ENCODE data around the gene HOXA1.

The HOXA1 gene

DNA sequence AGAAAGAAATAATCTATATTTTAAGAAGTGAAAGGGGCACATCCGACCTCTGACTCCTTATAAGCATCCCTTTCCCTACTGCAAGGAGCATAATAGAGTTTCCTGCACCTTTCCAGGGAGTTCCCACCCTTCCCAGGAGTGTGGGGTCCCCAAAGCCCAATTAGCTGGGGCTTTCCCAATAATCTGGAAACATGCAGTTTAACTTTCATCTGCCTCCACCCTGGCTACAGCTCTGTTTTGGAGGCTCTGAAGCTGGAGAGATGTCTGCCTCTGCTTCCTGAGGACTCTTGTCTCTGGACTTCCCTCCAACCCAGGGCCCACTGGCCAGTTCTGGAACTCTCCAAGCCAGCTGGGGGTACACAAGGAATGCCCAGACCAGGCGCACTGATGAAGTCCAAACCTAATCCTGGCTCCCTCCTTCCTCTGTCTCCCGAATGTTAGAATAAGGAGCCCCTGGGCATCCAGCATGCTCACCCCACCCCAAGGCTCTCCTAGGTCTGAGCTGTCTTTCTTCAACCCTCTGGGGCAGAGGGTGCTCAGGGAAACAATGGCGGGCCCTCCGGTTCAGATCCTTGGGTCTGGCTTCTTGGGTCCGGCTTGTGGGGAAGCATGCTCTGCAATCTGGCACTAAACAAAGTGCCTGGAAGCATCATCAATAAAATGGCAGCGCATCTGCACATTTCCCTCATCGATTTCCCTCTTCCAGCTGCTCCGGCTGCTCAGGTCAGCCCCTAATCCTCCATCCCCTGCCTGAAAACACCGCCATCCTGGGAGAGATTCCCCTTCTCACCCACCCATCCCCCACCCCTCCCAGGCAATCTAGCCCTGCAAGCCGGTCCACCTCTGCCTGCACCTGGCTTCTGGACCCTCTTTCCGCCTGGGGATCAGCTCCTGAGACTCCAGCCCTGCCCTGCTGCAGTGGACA is 21.4 kb upstream of the HOXA1 start:
- no peak for DNase-seq (ENCODE audit: low read depth)

DNA sequence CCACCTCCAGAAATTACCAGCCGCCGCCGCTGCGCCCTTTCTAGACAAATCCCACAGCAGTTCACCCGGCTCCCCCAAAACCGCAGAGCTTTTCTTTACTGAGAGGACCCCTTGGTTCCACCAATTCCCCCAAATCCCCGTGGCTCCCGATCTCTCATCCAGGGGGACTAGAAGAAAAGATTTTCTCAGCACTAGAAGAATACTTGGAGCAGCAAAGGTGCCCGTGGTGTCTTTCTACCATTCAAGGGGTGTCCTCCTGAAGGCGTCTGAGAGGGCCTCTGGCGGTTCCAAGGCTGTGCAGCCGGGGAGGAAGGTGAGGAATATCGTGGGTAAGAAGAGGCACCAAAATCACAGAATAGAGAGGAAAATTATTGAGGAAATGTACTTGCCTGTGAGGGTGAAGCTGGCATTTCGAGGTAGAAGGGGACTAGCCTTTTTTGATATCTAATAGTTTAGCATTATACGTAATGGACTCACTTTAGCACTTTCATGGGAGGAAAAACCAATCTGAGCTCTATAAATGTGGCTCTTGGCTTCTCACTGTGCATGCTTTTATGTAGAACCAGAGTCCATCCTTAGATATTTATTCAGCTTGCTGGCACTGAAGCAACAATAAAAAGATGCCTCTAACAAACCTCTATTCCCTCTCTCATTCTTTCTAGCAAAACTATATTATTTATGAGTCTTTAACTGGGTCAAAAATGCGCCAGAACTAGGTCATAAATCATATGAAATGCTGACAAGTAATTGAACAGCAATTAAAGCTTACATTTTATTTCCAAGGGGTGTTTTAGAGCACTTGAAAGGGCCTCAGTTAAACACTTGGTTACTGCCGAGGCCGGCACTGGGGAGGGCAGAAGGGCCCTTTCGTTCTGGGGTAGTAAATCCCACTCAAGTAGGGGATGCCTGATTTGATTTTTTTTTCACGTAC is 20.5 kb upstream of the HOXA1 start:
- no peak for DNase-seq (ENCODE audit: low read depth)

DNA sequence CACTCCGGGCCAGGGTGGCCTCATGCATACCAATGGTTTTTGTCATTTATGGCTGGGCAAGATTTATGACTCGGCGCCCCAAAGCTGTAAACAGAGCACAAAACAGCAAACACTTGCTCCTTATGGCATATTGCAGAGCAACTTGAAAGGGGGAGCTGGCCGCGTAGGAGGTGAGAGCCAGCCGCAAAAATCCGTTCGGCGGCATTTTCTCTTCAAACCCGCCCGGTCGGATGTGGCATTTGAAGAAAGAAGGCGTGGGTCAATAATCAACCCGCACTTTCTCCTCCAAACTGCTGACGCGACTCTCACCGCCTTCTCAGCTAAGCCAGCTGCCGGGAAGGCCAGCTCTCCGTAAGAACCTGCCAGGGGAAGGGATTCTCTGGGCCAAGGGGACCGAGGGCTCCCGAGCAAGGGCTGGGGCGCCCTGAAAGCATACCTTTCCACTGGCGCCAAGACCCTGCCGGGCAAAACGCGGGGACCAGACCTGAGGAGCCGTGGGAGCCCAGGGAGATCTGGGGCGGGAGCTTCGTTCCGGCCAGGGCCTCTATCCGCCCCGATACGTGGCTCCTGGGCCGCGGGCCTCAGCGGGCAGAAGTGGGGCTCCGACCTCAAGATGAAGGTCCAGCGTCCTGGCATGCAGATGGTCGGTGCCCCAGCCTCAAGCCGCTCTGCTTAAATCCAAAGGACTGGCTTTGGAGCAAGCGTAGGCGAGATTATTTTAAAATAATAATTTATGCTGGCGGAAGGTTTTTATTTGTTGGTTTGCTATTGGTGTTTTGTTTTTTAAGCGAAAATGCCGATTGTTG is 19.6 kb upstream of the HOXA1 start:
- no peak for DNase-seq (ENCODE audit: low read depth)

DNA sequence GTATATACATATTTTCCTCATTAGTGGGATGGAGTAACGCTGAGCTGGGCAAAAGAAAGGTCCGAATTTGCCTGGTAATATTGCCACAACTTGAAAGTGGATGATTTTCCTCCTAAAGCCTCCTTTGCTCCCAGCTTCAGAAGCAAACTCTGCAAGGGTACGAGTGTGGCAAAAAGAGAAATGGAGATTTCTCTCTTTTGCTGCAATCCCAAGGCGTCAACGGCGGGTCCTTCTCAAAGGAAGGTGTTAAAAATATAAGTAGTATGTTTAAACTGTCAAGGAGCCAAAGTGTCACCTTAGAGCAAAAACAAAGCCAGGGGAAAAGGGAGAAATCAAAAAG is 19.1 kb upstream of the HOXA1 start:
- DNase-seq (ENCODE audit: low read depth), result no peak

DNA sequence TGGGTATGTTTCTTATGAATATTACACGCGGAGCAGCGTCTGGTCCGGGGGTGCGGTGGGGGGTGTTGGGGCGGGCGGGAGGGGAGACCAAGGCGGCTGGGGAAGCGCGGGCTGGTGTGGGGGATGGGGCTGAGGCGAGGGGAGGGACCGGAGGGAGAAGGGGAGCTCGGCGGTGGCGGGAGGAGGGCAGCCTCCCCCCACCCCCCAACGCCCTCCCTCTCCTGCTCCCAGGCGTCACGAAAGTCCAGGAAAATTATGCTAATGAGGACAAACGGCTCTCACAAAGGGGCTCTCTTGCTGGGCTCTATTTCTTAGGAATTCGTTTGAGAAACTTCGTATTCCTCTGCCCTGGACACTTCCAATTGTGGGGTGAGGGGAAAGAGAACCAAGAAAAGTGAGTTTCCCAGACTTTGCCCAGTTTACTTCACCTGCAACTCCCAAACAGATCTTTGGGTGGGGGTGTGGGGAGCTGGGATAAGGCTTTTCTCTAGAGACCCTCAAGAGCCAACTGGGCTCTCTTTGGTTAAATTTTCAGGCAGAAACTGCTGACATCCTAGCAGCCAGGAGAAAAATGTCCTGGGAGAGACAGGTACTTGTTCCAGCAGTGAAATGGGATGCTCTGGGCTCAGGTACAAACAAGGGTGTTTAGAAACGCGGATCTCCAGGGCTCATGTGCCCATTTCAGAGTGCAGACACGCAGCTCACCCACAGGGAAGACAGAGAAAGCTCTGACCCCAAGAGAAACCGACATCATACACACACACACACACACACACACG is 18.4 kb upstream of the HOXA1 start:
- DNase-seq (ENCODE audit: low read depth), result no peak

DNA sequence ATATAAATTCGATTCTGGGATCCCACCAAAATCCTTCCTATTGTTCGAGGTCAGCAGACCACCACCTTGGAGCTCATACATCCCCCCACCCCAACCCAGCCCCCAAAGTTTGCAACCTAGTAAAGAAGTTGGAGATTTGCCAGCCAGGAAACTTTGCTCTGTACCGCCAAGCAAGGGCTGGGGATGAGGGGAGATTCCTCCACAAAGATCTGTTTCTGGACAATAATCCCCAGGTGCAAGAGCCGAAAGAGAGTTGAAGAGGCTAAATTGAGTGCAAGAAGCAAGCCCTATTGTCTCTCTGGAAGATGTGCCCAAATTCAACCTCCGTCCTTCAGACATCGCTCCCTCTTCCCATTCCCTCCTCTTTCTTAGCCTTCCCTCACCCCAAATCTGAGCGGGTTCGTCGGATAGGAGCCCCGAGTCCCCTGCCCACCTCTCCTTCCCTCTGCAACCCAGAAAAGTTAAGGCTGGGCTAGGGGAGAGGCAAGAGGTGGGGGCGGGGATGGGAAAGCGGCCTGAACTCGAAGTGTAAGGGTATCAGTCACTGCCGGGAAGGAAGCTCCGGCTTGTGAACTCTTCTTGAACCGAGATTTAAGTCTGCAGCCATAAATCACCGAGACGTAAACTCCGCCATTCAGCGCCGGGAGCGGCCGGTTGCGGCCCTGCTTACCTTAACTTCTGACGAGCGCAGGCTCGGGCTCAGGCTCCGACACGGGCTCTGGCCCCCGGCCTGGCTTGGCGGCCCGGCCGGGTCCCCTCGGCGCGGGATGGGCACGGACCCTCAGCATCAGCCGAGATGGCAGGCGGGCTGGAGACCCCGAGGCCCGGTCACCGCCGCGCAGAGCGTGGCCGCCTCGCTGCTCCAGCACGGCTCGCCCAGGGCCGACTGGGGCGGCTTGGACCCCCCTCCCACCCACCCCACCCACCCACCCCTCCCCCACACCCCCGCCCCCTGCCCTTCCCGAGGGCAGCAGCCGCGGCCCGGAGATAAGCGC is 17.5 kb upstream of the HOXA1 start:
- DNase-seq (ENCODE audit: low read depth), result no peak

DNA sequence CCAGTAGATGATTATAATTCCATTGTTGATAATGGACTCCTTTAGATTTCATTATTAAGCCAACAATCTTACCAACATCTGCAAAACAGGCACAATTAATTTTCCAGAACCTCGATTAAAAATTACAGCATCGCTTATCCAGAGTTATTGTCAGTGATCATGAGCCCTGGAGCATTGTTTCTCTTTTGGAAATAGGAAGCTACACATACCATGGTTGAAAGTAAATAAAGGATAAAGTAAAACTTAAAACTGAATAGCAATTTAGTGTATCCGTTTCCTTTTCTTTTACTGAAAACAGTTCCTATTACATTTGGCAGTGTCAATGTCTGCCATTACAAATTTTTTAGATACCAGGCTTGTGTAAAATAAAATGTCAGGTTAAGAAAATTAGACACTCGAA is 16.6 kb upstream of the HOXA1 start:
- no peak for DNase-seq (ENCODE audit: low read depth)

DNA sequence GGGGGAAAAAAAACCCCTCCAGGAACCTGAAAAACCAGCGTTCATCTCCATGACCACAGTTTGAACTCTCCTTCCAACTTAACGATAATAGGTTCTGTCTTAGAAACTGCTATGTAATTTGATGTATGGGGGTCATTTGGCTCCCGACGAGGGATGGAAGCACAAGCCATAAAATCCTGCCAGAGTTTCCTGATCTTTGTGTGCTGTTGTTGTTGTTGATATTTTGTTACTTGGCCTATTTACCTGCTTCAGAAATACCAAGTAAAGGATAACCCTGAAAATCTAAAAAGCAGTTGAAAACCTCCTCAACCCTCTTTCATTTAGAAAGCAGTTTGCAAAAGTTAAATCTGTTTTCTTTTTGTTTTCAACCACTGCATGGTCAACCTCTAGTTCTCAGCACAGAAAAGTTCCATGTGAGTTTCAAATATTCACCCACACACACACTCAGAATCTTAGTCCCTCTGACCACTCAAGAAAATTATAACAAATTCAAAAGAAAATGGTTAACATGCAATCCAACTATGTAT is 16.0 kb upstream of the HOXA1 start:
- no peak for DNase-seq (ENCODE audit: low read depth)

DNA sequence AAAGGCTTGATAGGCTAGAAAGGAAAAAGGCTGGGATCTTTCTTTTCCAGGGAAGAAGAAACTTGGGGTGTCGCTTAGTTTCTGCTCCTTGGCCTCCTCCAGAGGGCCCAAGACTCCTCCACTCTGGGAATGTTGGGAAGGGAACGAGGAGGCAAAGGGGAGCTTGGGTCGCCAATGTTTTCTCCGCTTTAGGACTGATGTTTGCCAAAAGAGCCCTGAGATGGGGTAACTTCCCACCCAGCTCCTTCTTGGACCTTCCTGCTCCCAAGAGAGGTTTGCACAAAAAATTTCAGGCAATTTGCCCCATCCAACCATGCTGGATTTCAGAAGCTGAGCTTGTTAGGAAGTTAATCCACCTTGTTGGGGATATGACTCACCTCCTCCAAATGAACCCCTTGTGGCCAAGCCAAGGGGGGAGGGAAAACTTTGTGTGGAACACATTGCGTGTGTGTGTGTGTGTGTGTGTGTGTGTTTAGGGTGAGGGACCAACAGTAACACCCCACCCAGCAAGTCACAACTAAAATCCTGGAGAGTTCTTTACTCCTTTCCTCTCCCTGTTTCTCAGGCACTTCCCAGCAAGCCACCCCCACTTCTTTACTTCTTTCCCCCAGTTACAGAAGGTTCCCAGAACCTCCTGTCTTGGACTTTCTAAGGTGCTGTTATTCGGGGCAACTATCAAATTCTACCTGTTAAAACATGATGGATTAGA is 15.4 kb upstream of the HOXA1 start:
- no peak for DNase-seq (ENCODE audit: low read depth)

DNA sequence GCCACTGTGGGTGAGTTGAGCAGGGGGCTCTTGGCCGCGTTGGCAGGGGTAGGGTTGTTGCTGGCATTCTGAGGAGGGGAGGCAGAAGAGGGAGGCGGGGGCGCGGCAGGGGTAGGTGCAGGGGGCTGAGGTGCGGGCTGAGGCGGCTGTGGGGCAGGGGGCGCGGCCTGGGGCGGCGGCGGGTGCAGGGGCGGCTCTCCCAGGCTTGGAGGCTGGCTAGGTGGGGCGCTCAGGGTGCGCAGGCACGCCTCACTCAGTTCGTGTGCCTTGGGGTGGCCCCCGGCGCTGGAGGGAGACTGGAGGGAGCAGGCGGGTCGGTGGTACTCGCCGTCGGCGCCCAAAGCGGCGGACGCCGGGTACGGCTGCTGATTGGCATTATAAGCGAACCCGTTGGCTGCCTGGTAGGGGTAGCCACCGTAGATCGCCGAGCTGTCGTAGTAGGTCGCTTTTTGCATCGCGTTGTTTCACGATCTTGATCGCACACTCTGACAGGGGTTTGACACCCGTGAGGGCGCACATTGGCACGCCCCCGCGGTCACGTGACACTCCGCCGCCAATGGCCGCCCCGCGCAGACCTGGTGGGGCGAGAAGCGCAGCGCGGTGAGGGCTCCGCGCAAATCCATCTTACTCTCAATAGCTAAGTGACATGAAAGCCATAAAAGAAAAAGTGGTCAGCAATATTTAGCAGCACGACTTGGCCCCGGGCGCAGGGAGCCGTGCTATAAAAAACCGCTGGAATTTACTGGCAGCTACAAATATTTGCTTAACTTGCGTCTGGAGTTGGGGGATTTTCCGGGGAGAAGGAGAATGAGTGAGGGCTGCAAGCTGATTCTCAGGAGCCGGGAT is 14.6 kb upstream of the HOXA1 start:
- no peak for DNase-seq (ENCODE audit: low read depth)

DNA sequence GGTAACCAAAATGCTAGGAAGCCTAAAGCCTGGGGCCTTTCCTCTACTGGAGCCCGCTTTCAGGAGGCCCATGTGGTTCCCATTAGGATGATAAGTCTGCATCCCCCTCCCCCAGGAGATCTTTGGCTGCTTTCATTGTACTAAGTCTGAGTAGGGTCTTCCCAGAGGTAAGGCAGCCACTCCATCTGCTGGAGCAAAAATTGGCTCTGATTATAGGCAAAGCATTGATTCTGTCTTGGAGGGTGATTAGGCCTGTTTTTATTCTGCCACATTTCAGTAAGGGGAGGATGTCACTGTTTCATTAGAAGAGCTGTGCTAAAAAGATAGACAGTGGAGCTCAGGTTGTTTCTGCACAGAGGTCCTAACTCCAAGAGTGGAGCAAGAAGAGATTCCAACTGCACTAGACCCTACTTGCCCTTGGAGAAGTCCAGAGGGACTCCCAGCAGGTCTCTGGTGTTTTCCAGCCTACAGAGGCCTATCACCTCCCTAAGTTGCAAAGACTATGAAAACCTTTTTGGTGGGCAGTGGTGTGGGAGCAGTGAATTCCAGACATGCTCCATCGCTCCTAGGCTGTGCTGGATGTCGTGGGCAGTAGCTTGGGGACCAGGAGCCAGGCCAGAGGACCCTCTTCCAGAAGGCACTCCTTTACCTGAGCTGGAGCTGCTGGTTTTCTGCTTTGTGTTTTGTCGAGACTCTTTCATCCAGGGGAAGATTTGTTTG is 13.8 kb upstream of the HOXA1 start:
- no peak for DNase-seq (ENCODE audit: low read depth)

DNA sequence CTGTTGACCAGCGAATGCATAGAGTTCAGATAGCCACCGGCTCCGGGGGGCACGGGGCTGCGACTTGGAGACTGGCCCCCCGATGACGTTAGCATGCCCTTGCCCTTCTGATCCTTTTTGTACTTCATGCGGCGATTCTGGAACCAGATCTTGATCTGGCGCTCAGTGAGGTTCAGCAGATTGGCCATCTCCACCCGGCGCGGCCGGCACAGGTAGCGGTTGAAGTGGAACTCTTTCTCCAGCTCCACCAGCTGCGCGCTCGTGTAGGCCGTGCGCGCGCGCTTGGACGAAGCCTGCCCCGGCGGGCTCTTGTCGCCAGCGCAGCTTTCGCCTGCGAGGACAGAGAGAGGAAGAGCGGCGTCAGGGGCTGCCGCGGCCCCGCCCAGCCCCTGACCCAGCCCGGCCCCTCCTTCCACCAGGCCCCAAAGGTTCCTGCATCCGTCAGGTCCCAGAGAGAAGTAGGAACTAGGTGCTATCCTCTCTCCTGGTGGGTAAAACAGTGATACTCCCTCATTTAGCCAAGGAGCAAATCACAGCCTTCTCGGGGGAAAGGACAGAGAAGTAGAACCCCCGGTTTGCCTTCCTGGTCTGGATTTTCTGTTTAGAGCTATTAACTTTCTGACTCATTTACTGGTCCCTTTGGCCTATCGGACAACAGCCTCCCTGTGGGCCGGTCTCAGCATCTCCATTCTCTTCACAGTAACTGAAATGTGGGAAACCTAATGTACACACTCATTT is 12.8 kb upstream of the HOXA1 start:
- no peak for DNase-seq (ENCODE audit: low read depth)

DNA sequence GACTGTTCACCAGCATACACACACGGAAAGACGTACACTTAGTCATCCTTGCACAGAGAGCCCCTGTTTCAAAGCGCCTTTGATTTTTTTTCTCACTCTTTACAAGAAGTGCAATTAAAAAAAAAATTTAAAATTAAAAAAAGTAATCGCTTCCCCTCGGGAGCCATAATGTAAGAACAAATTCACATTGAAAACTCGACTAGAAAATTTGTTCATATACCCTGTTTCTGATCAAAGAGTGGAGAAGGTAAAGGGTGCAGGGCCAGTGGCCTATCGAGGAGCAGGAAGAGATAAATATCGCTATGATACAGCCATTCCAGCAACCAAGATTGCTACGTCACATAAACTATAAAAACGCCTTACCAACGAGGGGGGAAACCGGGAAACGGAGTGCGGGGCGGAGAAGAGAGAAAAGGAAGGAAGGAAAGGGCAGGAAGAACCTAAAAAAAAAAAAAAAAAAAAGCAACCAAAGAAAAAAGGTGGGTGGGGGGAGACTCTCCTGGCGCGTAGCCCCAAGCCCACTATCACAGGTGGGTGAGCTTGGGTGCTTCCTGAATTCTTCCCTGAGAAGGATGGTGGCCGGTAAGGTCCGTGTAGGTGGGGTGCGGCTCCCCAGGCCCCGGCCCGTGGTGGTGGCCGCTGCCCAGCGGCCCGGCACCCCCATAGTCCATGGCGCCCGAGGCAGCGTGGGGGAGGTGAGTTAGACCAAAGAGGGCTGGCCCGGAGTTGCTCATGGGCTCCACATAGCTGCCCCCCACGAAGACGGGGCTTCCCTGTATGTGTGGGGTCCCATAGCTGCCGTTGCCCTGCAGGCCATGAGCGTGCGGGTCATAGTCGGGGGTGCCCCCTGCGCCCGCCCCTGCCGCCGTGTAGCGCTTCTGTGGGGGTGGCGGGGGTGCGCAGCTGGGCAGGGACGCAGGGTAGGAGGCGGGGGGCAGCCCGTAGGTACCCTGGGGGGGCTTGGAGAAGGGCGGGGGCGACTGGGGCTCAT is 11.9 kb upstream of the HOXA1 start:
- no peak for DNase-seq (ENCODE audit: low read depth)

DNA sequence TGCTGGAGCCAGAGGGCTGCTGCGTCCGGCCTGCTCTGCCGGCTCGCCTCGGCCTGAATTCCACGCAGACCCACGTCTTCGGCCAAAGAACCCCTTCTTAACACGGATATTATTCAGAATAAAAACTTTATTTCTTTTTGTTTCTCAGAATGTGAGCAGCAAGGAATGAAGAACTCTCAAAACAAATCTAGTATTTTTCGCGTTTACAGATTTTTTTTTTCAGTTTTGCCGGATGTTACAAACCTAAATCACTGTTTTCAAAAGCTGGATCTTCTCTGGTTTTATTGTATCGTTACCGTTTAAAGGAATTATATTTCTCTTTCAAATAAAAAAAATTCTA is 11.1 kb upstream of the HOXA1 start:
- no peak for DNase-seq (ENCODE audit: low read depth)

DNA sequence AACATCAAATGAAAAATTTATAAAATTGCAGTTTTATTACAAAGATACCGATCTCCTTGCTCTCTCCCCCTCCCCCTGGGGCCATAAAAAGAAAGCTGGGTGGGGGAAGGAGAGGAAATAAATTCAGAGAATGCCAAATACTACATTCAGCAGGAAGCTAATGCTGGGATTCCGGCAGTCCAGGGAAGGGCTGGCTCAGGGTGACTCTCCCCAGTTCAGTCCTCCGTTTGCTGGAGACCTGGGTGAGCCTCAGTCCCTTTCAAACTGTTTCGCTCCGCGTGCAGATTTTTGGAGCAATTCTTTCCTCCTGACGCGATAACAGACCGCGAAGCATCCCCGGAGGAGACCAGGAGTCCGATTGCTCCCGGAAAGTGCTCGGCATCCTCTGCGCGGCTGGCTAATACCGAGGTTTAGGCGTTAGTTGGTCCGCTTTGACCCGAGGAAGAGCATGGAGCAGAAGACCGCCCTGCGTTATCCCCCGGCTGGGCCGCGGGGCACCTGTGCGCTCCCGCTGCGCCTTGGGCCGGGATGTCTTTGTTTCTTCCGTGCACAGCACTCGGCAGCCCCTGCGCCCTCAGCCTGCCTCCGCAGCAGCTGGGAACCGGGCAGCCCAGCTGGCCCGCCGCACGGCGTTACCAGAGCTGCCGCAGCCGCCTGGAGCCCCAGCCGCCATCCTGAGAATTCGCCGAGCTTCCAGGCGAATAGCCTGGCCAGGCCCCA is 10.5 kb upstream of the HOXA1 start:
- no peak for DNase-seq (ENCODE audit: low read depth)

Measured in T-helper 22 cell (primary cell).